AG09319 (cell line): ENCODE results near the gene SALL4.
"Not testable (repeated sequence)": the region's sequence is repeated elsewhere in the genome, so short reads cannot be mapped to it uniquely, and the experiment has no call there.

Experiments used
- DNase-seq: peaks from one replicate; pipeline ENCODE4 v3.0.0-alpha.2; 2010; ENCODE audit warnings: low read depth; ENCODE audit errors: extremely low read depth
- CTCF ChIP-seq: IDR thresholded peaks from 2 replicates; pipeline ENCODE4 v1.5.1; 2011; ENCODE audit warnings: low read depth, mild to moderate bottlenecking, inconsistent platforms, low read length, moderate library complexity

The SALL4 gene

GRCh38 chr20:51791626-51792025 lies 10.7 kb downstream of the SALL4 start:
- no peak for TF ChIP-seq CTCF
- no peak for DNase-seq

GRCh38 chr20:51790256-51790655 lies 12.1 kb downstream of the SALL4 start:
- TF ChIP-seq CTCF: no peak
- DNase-seq: no peak

DNA sequence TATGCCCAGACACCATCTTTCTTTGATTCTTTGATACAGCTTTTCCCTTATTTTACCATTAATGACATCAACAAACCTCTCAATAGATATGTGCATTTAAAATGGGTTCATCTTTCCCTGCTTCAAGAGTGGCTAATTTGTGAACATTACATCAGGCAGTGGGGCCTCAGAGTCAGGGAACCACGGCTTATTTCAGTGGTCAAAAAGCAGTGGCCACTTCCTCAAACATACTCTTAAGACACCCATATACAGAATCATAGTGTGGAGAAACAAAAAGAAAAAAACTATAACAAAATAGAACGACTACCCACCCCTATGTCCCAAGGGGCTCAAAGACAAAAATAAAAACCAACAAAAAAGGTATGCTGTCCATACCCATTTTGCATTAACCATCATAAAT lies 12.9 kb downstream of the SALL4 start:
- no peak for DNase-seq
- no peak for TF ChIP-seq CTCF

DNA sequence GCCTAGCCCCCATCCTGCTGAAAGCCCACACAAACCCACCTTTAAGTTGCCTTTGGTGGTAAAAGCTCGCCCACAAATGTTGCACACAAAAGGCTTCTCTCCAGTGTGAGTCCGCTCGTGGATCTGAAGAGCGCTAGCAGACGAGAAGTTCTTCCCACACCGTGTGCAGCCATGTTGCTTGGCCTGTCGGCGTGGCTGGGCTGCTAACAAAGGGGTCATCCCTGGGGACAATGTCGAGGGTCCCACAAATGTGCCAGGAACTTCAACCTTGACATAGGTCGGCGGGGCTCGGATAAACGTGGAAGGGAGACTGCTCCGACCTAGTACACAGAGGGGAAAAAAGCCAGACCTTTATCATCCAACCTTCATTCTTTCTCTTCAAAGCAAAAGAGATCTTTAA lies 13.5 kb downstream of the SALL4 start:
- DNase-seq: no peak
- no peak for TF ChIP-seq CTCF

DNA sequence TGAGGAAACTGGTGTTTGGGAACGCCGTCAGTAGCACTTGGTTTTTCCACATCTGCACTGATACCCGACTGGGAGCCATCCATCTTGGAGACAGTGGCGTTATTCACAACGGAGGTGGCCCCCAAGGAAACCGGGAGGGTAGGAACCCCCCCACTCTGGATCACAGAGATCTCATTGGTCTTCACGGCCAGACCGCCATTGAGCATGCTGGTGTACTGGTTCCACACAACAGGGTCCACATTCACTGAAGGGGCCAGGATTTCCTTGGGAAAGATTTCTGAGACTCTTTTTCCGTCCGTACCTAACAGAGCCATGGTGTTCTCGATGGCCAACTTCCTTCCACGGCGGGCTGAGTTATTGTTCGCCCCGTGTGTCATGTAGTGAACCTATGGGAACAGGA lies 18.0 kb downstream of the SALL4 start:
- no peak for TF ChIP-seq CTCF
- no peak for DNase-seq

DNA sequence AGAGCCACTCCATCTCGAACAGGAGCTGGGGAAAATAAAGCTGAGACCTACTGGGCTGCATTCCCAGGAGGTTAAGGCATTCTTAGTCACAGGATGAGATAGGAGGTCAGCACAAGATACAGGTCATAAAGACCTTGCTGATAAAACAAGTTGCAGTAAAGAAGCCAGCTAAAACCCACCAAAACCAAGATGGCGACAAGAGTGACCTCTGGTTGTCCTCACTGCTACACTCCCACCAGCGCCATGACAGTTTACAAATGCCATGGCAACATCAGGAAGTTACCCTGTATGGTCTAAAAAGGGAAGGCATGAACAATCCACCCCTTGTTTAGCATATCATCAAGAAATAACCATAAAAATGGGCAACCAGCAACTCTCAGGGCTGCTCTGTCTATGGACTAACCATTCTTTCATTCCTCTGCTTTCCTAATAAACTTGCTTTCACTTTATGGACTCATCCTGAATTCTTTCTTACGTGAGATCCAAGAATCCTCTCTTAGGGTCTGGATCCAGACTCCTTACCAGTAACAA lies 24.0 kb downstream of the SALL4 start:
- not testable (repeated sequence) for DNase-seq

- no peak for TF ChIP-seq CTCF
These were observed 27.1 kb downstream of the SALL4 start for GRCh38 chr20:51775241-51775640.

GRCh38 chr20:51772236-51772635 lies 30.1 kb downstream of the SALL4 start:
- no peak for DNase-seq
- no peak for TF ChIP-seq CTCF

More at GRCh38 chr20:51775241-51775640, 27.1 kb downstream of the SALL4 start:
- no peak for DNase-seq
